Mesendoderm (in vitro differentiated cells): ENCODE data around the gene SNF8.

Experiments
- DNase-seq: peaks from one replicate; pipeline ENCODE4 v3.0.0; 2013
- H2AK5ac ChIP-seq: 2 replicates; pipeline ENCODE4 v1.6.1; 2013; ENCODE audit warnings: low read length, inconsistent platforms
- H2BK120ac ChIP-seq: 2 replicates; pipeline ENCODE4 v1.6.1; 2013; ENCODE audit warnings: low read depth, mild to moderate bottlenecking, low read length, moderate library complexity, mixed read lengths
- H2BK15ac ChIP-seq: replicated peaks from 2 replicates; pipeline ENCODE4 v1.6.1; 2013; ENCODE audit warnings: low read depth, mild to moderate bottlenecking, moderate library complexity
- H2BK5ac ChIP-seq: 2 replicates; pipeline ENCODE4 v1.6.1; 2013; ENCODE audit warnings: low read length, inconsistent platforms
- H3K18ac ChIP-seq: 2 replicates; pipeline ENCODE4 v1.6.1; 2013; ENCODE audit warnings: mild to moderate bottlenecking, low read length, mixed read lengths
- H3K23ac ChIP-seq: one replicate; pipeline ENCODE4 v1.6.1; 2013; ENCODE audit warnings: low read length
- H3K27ac ChIP-seq: 2 replicates; pipeline ENCODE4 v1.5.1; 2013; ENCODE audit warnings: low read depth, mild to moderate bottlenecking, inconsistent platforms, low read length, moderate library complexity
- H3K27me3 ChIP-seq: 2 replicates; pipeline ENCODE4 v1.6.1; 2013; ENCODE audit warnings: low read length, control low read depth, mild to moderate bottlenecking, inconsistent platforms; ENCODE audit not compliant: insufficient read depth, poor library complexity
- H3K36me3 ChIP-seq: 2 replicates; pipeline ENCODE4 v1.6.1; 2013; ENCODE audit warnings: low read length, inconsistent platforms; ENCODE audit not compliant: control insufficient read depth, insufficient read depth
- H3K4ac ChIP-seq: one replicate; pipeline ENCODE4 v1.6.1; 2013; ENCODE audit warnings: low read depth, mild to moderate bottlenecking, low read length, moderate library complexity
- H3K4me1 ChIP-seq: 2 replicates; pipeline ENCODE4 v1.6.1; 2013; ENCODE audit warnings: low read depth, low read length, inconsistent platforms; ENCODE audit not compliant: control insufficient read depth
- H3K4me2 ChIP-seq: 2 replicates; pipeline ENCODE4 v1.6.1; 2013; ENCODE audit warnings: low read length
- H3K4me3 ChIP-seq: 2 replicates; pipeline ENCODE4 v1.5.1; 2013; ENCODE audit warnings: mild to moderate bottlenecking, low read length
- H3K56ac ChIP-seq: one replicate; pipeline ENCODE4 v1.6.1; 2013; ENCODE audit warnings: low read length
- H3K79me1 ChIP-seq: 2 replicates; pipeline ENCODE4 v1.6.1; 2013; ENCODE audit warnings: low read length, inconsistent platforms
- H3K79me2 ChIP-seq: 2 replicates; pipeline ENCODE4 v1.6.1; 2013; ENCODE audit warnings: mild to moderate bottlenecking, low read length; ENCODE audit not compliant: control insufficient read depth, insufficient read depth
- H3K9ac ChIP-seq: 2 replicates; pipeline ENCODE4 v1.6.1; 2013; ENCODE audit warnings: low read length, inconsistent platforms
- H4K5ac ChIP-seq: one replicate; pipeline ENCODE4 v1.6.1; 2013; ENCODE audit warnings: low read length
- H4K8ac ChIP-seq: one replicate; pipeline ENCODE4 v1.6.1; 2013; ENCODE audit warnings: low read depth, mild to moderate bottlenecking, control low read depth, low read length, moderate library complexity
- WGBS: extraction: QIAGEN DNeasy Blood & Tissue Kit; methylation state at CpG from one replicate; pipeline ENCODE4 v1.1.7; 2013; ENCODE audit warnings: low lambda C conversion rate, missing lambda C conversion rate; ENCODE audit not compliant: insufficient coverage; ENCODE audit errors: extremely low coverage; 5-methylcytosine and 5-hydroxymethylcytosine counted together

Gene SNF8

GRCh38 chr17:48970224-48970623, 25.6 kb upstream of the SNF8 start:
- no peak overlapping the region for H2BK15ac ChIP-seq
- H3K4me2 ChIP-seq = no peak overlapping the region
- H3K4ac ChIP-seq = no peak overlapping the region
- peak overlapping the region; percentile 2 for H3K56ac ChIP-seq
- no peak overlapping the region for H4K5ac ChIP-seq
- no peak overlapping the region for H3K23ac ChIP-seq
- no peak overlapping the region for H2BK120ac ChIP-seq
- no peaks in the 10 kb centered on the region for H3K36me3 ChIP-seq
- no peaks in the 10 kb centered on the region for H3K79me1 ChIP-seq
- no peak overlapping the region for H3K27ac ChIP-seq
- peaks cover 2% of the 10 kb centered on the region for H3K4me1 ChIP-seq
- H3K9ac ChIP-seq = no peak overlapping the region
- no peak overlapping the region for H4K8ac ChIP-seq
- no peak overlapping the region for H2BK5ac ChIP-seq
- no peaks in the 10 kb centered on the region for H3K79me2 ChIP-seq
- H3K4me3 ChIP-seq = no peak overlapping the region
- DNase-seq = no peak
- WGBS = no CpG with 5 or more reads among the region's 4 CpGs
- peak overlapping the region; percentile 53 for H2AK5ac ChIP-seq
- no peaks in the 10 kb centered on the region for H3K27me3 ChIP-seq
- no peak overlapping the region for H3K18ac ChIP-seq

GRCh38 chr17:48961516-48962233, 17.0 kb upstream of the SNF8 start:
- no peak overlapping the region for H4K5ac ChIP-seq
- no peak overlapping the region for H3K4me3 ChIP-seq
- no peaks in the 10 kb centered on the region for H3K27me3 ChIP-seq
- no peak overlapping the region for H4K8ac ChIP-seq
- H2AK5ac ChIP-seq = no peak overlapping the region
- no peak overlapping the region for H2BK120ac ChIP-seq
- no peaks in the 10 kb centered on the region for H3K36me3 ChIP-seq
- no peak overlapping the region for H3K27ac ChIP-seq
- DNase-seq = peak; percentile 77
- H3K4ac ChIP-seq = no peak overlapping the region
- H3K23ac ChIP-seq = no peak overlapping the region
- H3K79me1 ChIP-seq = no peaks in the 10 kb centered on the region
- no peaks in the 10 kb centered on the region for H3K79me2 ChIP-seq
- H3K56ac ChIP-seq = peak overlapping the region; percentile 71
- no peak overlapping the region for H3K9ac ChIP-seq
- H3K4me2 ChIP-seq = no peak overlapping the region
- H2BK15ac ChIP-seq = no peak overlapping the region
- H3K4me1 ChIP-seq = peaks cover 4% of the 10 kb centered on the region
- no CpG with 5 or more reads among the region's 10 CpGs for WGBS
- H3K18ac ChIP-seq = peak overlapping the region; percentile 65
- H2BK5ac ChIP-seq = no peak overlapping the region

- H3K56ac ChIP-seq = peak overlapping the region; percentile 71
- WGBS = no CpG with 5 or more reads among the region's 11 CpGs
- H4K8ac ChIP-seq = no peak overlapping the region
- peak; percentile 46 for DNase-seq
- no peaks in the 10 kb centered on the region for H3K79me1 ChIP-seq
- H3K9ac ChIP-seq = peak overlapping the region; percentile 32
- H2BK120ac ChIP-seq = peak overlapping the region; percentile 47
- peak overlapping the region; percentile 58 for H3K4ac ChIP-seq
- no peak overlapping the region for H2AK5ac ChIP-seq
- H3K23ac ChIP-seq = no peak overlapping the region
- no peak overlapping the region for H2BK15ac ChIP-seq
- no peaks in the 10 kb centered on the region for H3K79me2 ChIP-seq
- H3K4me2 ChIP-seq = no peak overlapping the region
- H3K4me1 ChIP-seq = peaks cover 4% of the 10 kb centered on the region
- no peak overlapping the region for H4K5ac ChIP-seq
- no peaks in the 10 kb centered on the region for H3K36me3 ChIP-seq
- no peak overlapping the region for H2BK5ac ChIP-seq
- H3K18ac ChIP-seq = peak overlapping the region; percentile 65
- H3K4me3 ChIP-seq = no peak overlapping the region
- no peaks in the 10 kb centered on the region for H3K27me3 ChIP-seq
- no peak overlapping the region for H3K27ac ChIP-seq
Observed at GRCh38 chr17:48960834-48961515, 16.3 kb upstream of the SNF8 start.

GRCh38 chr17:48954300-48954755, 9.7 kb upstream of the SNF8 start:
- no CpG with 5 or more reads among the region's 7 CpGs for WGBS

GRCh38 chr17:48952904-48953303, 8.3 kb upstream of the SNF8 start:
- WGBS = no CpG with 5 or more reads among the region's 5 CpGs
- Histone ChIP-seq H3K9ac (no peak overlapping the region), H3K18ac (no peak overlapping the region), H3K23ac (no peak overlapping the region), H3K27me3 (no peaks in the 10 kb centered on the region), H3K4ac (no peak overlapping the region), H3K4me3 (no peak overlapping the region), H2BK15ac (no peak overlapping the region), H3K4me2 (no peak overlapping the region), H3K56ac (no peak overlapping the region), H4K8ac (no peak overlapping the region), H3K27ac (no peak overlapping the region), H3K79me2 (no peaks in the 10 kb centered on the region), H2AK5ac (no peak overlapping the region), H3K36me3 (no peaks in the 10 kb centered on the region), H4K5ac (no peak overlapping the region), H2BK120ac (no peak overlapping the region), H3K79me1 (no peaks in the 10 kb centered on the region), H2BK5ac (no peak overlapping the region), H3K4me1 (no peaks in the 10 kb centered on the region)
- DNase-seq = no peak

More at GRCh38 chr17:48954300-48954755, 9.7 kb upstream of the SNF8 start:
- Histone ChIP-seq H3K4me1 (no peaks in the 10 kb centered on the region), H3K27me3 (no peaks in the 10 kb centered on the region), H3K79me1 (no peaks in the 10 kb centered on the region), H3K4me3 (no peak overlapping the region), H3K36me3 (no peaks in the 10 kb centered on the region), H3K79me2 (no peaks in the 10 kb centered on the region), H2BK120ac (no peak overlapping the region), H2AK5ac (no peak overlapping the region), H2BK15ac (no peak overlapping the region), H3K4ac (no peak overlapping the region), H3K9ac (no peak overlapping the region), H3K23ac (no peak overlapping the region), H4K8ac (no peak overlapping the region), H3K56ac (peak overlapping the region; percentile 49), H3K18ac (no peak overlapping the region), H2BK5ac (no peak overlapping the region), H4K5ac (no peak overlapping the region), H3K4me2 (no peak overlapping the region), H3K27ac (no peak overlapping the region)
- peak; percentile 78 for DNase-seq
